HFF-Myc (cell line): ENCODE results near the gene ADM.

Experiments
- DNase-seq: peaks from one replicate; pipeline ENCODE4 v3.0.0-alpha.2; 2011; ENCODE audit warnings: low read depth; ENCODE audit errors: extremely low read depth
- H3K4me3 ChIP-seq: replicated peaks from 2 replicates; pipeline ENCODE4 v1.5.1; 2011; ENCODE audit warnings: low read depth, mild to moderate bottlenecking, control low read depth, low read length
- CTCF ChIP-seq: IDR thresholded peaks from 2 replicates; pipeline ENCODE4 v1.5.1; 2012; ENCODE audit warnings: mild to moderate bottlenecking, low read depth, low read length, control low read depth; ENCODE audit errors: missing control alignments

The ADM gene

GRCh38 chr11:10267821-10268220, 37.1 kb upstream of the ADM start:
- no peak overlapping the region for H3K4me3 ChIP-seq
- TF ChIP-seq CTCF = no peak
- no peak for DNase-seq

- H3K4me3 ChIP-seq = no peak overlapping the region
- no peak for TF ChIP-seq CTCF
- DNase-seq = no peak
Observed at GRCh38 chr11:10268746-10269488, 36.0 kb upstream of the ADM start.

- no peak for DNase-seq
- no peak for TF ChIP-seq CTCF
- no peak overlapping the region for H3K4me3 ChIP-seq
Observed at GRCh38 chr11:10272132-10272531, 32.7 kb upstream of the ADM start.

- no peak for TF ChIP-seq CTCF
- DNase-seq = no peak
- H3K4me3 ChIP-seq = no peak overlapping the region
Observed at GRCh38 chr11:10273738-10274137, 31.1 kb upstream of the ADM start.

GRCh38 chr11:10274726-10275125, 30.1 kb upstream of the ADM start:
- DNase-seq = no peak
- TF ChIP-seq CTCF = no peak
- H3K4me3 ChIP-seq = no peak overlapping the region

GRCh38 chr11:10275714-10276113, 29.2 kb upstream of the ADM start:
- TF ChIP-seq CTCF = no peak
- no peak for DNase-seq
- no peak overlapping the region for H3K4me3 ChIP-seq

- no peak for DNase-seq
- no peak overlapping the region for H3K4me3 ChIP-seq
- no peak for TF ChIP-seq CTCF
Observed at GRCh38 chr11:10282117-10282516, 22.8 kb upstream of the ADM start.
